Measurements from ENCODE around the gene MS4A4A. TPM values are rescaled to one million over a fixed set of nuclear protein-coding genes. Genes with fewer than 3 reads are reported as not detected.

The MS4A4A gene
- total RNA-seq (2013; cell fraction: nucleolus; rRNA removed), result 0.61 and 0.88 TPM in 2 replicates
- 0.27 and 0.56 TPM in 2 replicates for total RNA-seq (2014; rRNA removed)
- total RNA-seq (2014; rRNA removed; fragmentation: Illumina TruSeq; extraction: Trizol), result 0.37 and 0.67 TPM in 2 replicates
- total RNA-seq (2021), result 0.88 and 1.2 TPM in 2 replicates
- 0.33 TPM for polyA plus RNA-seq (2011; ENCODE audit: low read depth)
- polyA plus RNA-seq (2011; rRNA removed), result 0.10 and 0.19 TPM in 2 replicates
- 0.07 TPM in 1 of 2 replicates, not detected in the other for polyA plus RNA-seq (2011; cell fraction: cytosol; rRNA removed)
- polyA plus RNA-seq (2011; cell fraction: nucleus; rRNA removed), result 0.37 TPM in 1 of 2 replicates, not detected in the other
- polyA plus RNA-seq (2012), result 0.07 and 0.09 TPM in 2 replicates
- polyA plus RNA-seq (2014; fragmentation: Illumina TruSeq; extraction: Trizol), result 0.22 and 0.69 TPM in 2 replicates
- 1 to 10 TPM; 1.8 to 2.4 TPM for polyA plus RNA-seq (2014; fragmentation: Nextera tagmentation; extraction: Ambion mirVana)
- polyA plus RNA-seq (2014; rRNA removed), result 0.91 and 1.4 TPM in 2 replicates
- under 1 TPM; 0.19 to 0.24 TPM for polyA plus RNA-seq (2016; fragmentation: Nextera tagmentation; extraction: Ambion mirVana)
- not detected in 2 replicates for polyA minus RNA-seq (2011; rRNA and poly(A)+ RNA removed)
- polyA minus RNA-seq (2011; cell fraction: cytosol; rRNA and poly(A)+ RNA removed), result not detected in 2 replicates
- polyA minus RNA-seq (2011; cell fraction: nucleus; rRNA and poly(A)+ RNA removed), result not detected in 2 replicates
- Bru-seq, nascent RNA, result percentile 24 among the genes with signal in this experiment
- percentile 12 among the genes with signal in this experiment for BruChase-seq, experiment 1, labeled RNA remaining after a 6-hour chase
- BruChase-seq, experiment 2, labeled RNA remaining after a 2-hour chase, result percentile 9 among the genes with signal in this experiment
- long read RNA-seq, experiment 1, result 0 reads
- long read RNA-seq, experiment 2, partial matches to known transcripts, result 0 of 2 reads
- long read RNA-seq, experiment 2, other reads (novel, unspliced or antisense), result 2 of 2 reads

DNA sequence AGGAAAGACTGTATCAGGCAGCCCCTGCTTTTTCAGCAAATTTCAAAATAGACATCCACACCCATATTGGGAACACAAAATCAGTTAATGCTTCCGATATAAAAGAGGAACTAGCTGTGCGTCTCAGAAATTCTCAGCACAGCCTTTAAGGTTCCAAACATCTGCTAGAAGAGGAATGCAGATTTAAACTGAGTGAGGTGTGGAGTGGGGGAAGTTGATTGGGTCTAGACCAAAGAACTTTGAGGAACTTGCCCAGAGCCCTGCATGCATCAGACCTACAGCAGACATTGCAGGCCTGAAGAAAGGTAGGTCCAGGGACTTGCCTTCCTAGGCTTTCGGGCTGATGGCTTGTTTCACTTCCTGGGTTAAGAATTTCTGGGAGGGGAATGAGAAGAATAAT, at the start of gene MS4A4A:
TSS of gene MS4A4A (plus strand) at position 255 of the 400 bp plus-strand sequence. CDS start at position 265, 10 bp downstream.
- Histone ChIP-seq H2AFZ (ENCODE audit: control insufficient read depth, low read depth, low read length) (peak within 1 kb of the TSS; percentile 68), H3K36me3 (ENCODE audit: control insufficient read depth in 2 of 2, insufficient read depth in 2 of 2, low read length in 1 of 2) (no peaks in the 10 kb centered on the region), H3K4me2 (ENCODE audit: control insufficient read depth, insufficient read depth) (no peak within 1 kb of the TSS), H4K20me1 (ENCODE audit: control insufficient read depth, insufficient read depth) (no peaks in the 10 kb centered on the region), H3K4me1 (ENCODE audit: control insufficient read depth, insufficient read depth, low read length) (no peaks in the 10 kb centered on the region), H3K4me3 (no peak within 1 kb of the TSS), H3K27ac (ENCODE audit: control insufficient read depth, insufficient read depth) (no peak within 1 kb of the TSS), H3K27me3 (replicated peaks in 1 of 2; ENCODE audit: control insufficient read depth in 2 of 2, insufficient read depth in 2 of 2, low read length in 1 of 2) (no peaks in the 10 kb centered on the region), H3K79me2 (ENCODE audit: control insufficient read depth, insufficient read depth, low read length) (no peaks in the 10 kb centered on the region), H3K9ac (ENCODE audit: control insufficient read depth, insufficient read depth, low read length) (0 out of 2 replicates have a peak within 1 kb of the TSS, but pooled peaks have one; percentile 4), H3K9me3 (replicated peaks; ENCODE audit: control insufficient read depth, insufficient read depth, low read length) (no peaks in the 10 kb centered on the region)
- no peak for FAIRE-seq
- ATAC-seq, result peak; percentile 61
- in situ Hi-C loops (cut with MboI), result no loop called here
- no TSS peak for BruUV-seq (replicated peaks)
- DNase-seq (ENCODE audit: low read depth, low spot score), result no peak
- SMC1A ChIA-PET (ENCODE audit: uncharacterized antibody, unreplicated experiment), result interaction anchor here (1.1 to 2.7 kb wide), 2 partner anchors 12 to 67 kb away, joined by 3 to 11 read pairs; no protein-coding TSS in a partner anchor
- CTCF ChIA-PET, result interaction anchor here (1.2 to 4.1 kb wide), 3 partner anchors 11 to 83 kb away, joined by 3 to 16 read pairs (median 3); no protein-coding TSS in a partner anchor
- 15% methylated on average over 3 of the region's 3 CpGs for WGBS (ENCODE audit: insufficient coverage, insufficient replicate concordance, low lambda C conversion rate, missing lambda C conversion rate)
- RAD21 ChIA-PET (ENCODE audit: unreplicated experiment), result interaction anchor here (0.6 kb wide), 1 partner anchor 458 kb away, joined by 3 read pairs; no protein-coding TSS in a partner anchor
- no peak for TF ChIP-seq NFXL1 (IDR thresholded peaks at IDR 0.05; ENCODE audit: borderline replicate concordance)
- TF ChIP-seq SPI1 (IDR thresholded peaks at IDR 0.05; ENCODE audit: borderline replicate concordance, insufficient read depth, low read depth, low read length), result 0 out of 2 replicates have a peak, but pooled peaks have one; percentile 27
- POLR2A ChIA-PET, result no interaction called here
- intact Hi-C loops (cut with micrococcal nuclease; ENCODE audit: unreplicated experiment), result no loop called here

Data from GM12878 (cell line).